ENCODE data around the gene AMPH.

AMPH gene

DNA sequence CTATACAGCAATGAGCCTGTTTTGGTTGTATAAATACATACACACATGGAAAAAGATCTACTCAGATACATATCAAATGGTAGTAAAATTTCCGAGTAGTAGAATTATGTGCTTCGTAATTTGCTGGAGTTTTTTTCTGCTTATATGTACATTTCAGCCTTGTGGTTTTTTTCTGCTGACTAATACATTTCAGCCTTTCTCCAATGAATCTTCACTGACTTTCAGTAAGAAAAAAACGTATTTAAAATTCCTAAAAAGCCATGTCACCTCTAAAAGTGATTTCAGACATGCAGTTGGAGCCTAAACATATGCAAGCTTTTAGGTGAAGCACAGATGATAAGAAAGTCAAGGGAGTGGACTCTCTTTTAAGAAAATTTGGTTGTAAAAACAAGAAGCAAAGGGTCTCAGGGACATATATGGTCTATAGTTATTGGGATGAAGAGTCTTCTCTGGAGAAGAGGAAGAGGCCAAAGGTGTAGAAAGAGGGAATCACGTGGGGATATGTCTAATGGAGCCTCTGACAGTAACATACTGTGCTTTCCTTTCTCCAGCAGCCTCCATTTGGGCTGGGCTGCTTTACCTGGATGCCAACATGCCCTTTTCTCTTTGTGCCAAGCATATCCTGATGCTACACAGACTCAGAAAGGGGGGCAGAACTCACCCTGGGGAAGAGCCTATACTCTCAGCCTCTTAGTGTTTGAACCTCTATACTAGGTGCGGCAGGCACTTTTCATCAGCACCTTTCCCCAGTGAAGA lies 2.4 kb downstream of the AMPH start:
- TF ChIP-seq TAF1 (IDR thresholded peaks at IDR 0.05; ENCODE audit: low read depth, low read length) (no peak), POLR2AphosphoS5 (IDR thresholded peaks at IDR 0.05; ENCODE audit: low read depth, low read length) (no peak), POU2F2 (IDR thresholded peaks at IDR 0.05; ENCODE audit: low read depth, low read length) (no peak)
- DNase-seq (ENCODE audit: insufficient read length, low spot score): no peak
- no peak for FAIRE-seq

- no peak for FAIRE-seq
- DNase-seq (ENCODE audit: insufficient read length, low spot score): no peak
- no peak for TF ChIP-seq POLR2A (IDR thresholded peaks at IDR 0.05; ENCODE audit: low read depth, low read length)
- TF ChIP-seq POLR2AphosphoS5 (IDR thresholded peaks at IDR 0.05; ENCODE audit: low read depth, low read length): no peak
- TF ChIP-seq SPI1 (IDR thresholded peaks at IDR 0.05; ENCODE audit: low read depth, low read length): no peak
- TF ChIP-seq POU2F2 (IDR thresholded peaks at IDR 0.05; ENCODE audit: low read depth, low read length): no peak
- no peak for TF ChIP-seq PAX5 (IDR thresholded peaks at IDR 0.05; ENCODE audit: insufficient read depth, low read length, severe bottlenecking)
- TF ChIP-seq TAF1 (IDR thresholded peaks at IDR 0.05; ENCODE audit: low read depth, low read length): no peak
Measured at GRCh38 chr7:38625866-38626265, 5.3 kb downstream of the AMPH start.

GRCh38 chr7:38615665-38616064 lies 15.5 kb downstream of the AMPH start:
- TF ChIP-seq PAX5 (IDR thresholded peaks at IDR 0.05; ENCODE audit: insufficient read depth, low read length, severe bottlenecking): no peak
- no peak for TF ChIP-seq TAF1 (IDR thresholded peaks at IDR 0.05; ENCODE audit: low read depth, low read length)
- no peak for TF ChIP-seq POLR2A (IDR thresholded peaks at IDR 0.05; ENCODE audit: low read depth, low read length)
- TF ChIP-seq SPI1 (IDR thresholded peaks at IDR 0.05; ENCODE audit: low read depth, low read length): no peak
- TF ChIP-seq POLR2AphosphoS5 (IDR thresholded peaks at IDR 0.05; ENCODE audit: low read depth, low read length): no peak
- TF ChIP-seq POU2F2 (IDR thresholded peaks at IDR 0.05; ENCODE audit: low read depth, low read length): no peak
- FAIRE-seq: no peak
- DNase-seq (ENCODE audit: insufficient read length, low spot score): no peak

- no peak for DNase-seq (ENCODE audit: insufficient read length, low spot score)
- TF ChIP-seq POLR2AphosphoS5 (IDR thresholded peaks at IDR 0.05; ENCODE audit: low read depth, low read length) (no peak), PAX5 (IDR thresholded peaks at IDR 0.05; ENCODE audit: insufficient read depth, low read length, severe bottlenecking) (no peak)
- FAIRE-seq: no peak
Measured at GRCh38 chr7:38607466-38607865, 23.7 kb downstream of the AMPH start.

- TF ChIP-seq PAX5 (IDR thresholded peaks at IDR 0.05; ENCODE audit: insufficient read depth, low read length, severe bottlenecking) (no peak), POU2F2 (IDR thresholded peaks at IDR 0.05; ENCODE audit: low read depth, low read length) (no peak), POLR2A (IDR thresholded peaks at IDR 0.05; ENCODE audit: low read depth, low read length) (no peak), SPI1 (IDR thresholded peaks at IDR 0.05; ENCODE audit: low read depth, low read length) (no peak), TAF1 (IDR thresholded peaks at IDR 0.05; ENCODE audit: low read depth, low read length) (no peak)
- DNase-seq (ENCODE audit: insufficient read length, low spot score) (no peak), FAIRE-seq (no peak)
Measured at GRCh38 chr7:38600741-38601140, 30.4 kb downstream of the AMPH start.

DNA sequence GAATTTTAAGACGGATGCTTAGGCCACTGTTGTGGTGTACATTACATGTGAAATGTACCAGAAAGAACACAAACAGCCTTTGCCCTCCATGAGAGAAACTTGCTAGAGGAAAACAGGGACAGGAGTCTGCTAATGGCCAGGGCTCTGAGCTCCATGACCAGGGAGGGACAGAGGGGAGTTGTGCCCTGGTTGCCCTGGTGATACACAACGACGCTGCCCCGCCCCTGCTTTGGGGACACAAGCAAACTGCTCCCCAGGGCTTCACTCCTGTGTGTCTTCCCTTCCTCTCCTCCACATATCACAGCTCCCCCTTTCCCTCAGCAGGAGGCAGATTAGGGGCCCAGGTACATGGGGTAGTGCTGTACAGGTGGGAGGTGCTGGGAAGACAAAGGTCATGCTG lies 36.2 kb downstream of the AMPH start:
- no peak for TF ChIP-seq PAX5 (IDR thresholded peaks at IDR 0.05; ENCODE audit: insufficient read depth, low read length, severe bottlenecking)
- TF ChIP-seq POU2F2 (IDR thresholded peaks at IDR 0.05; ENCODE audit: low read depth, low read length): no peak
- TF ChIP-seq POLR2A (IDR thresholded peaks at IDR 0.05; ENCODE audit: low read depth, low read length): no peak
- TF ChIP-seq TAF1 (IDR thresholded peaks at IDR 0.05; ENCODE audit: low read depth, low read length): no peak
- no peak for TF ChIP-seq POLR2AphosphoS5 (IDR thresholded peaks at IDR 0.05; ENCODE audit: low read depth, low read length)
- no peak for TF ChIP-seq SPI1 (IDR thresholded peaks at IDR 0.05; ENCODE audit: low read depth, low read length)
- no peak for FAIRE-seq
- no peak for DNase-seq (ENCODE audit: insufficient read length, low spot score)

GRCh38 chr7:38592737-38593288 lies 38.4 kb downstream of the AMPH start:
- TF ChIP-seq SPI1 (IDR thresholded peaks at IDR 0.05; ENCODE audit: low read depth, low read length) (no peak), POLR2A (IDR thresholded peaks at IDR 0.05; ENCODE audit: low read depth, low read length) (no peak)
- no peak for FAIRE-seq
- DNase-seq (ENCODE audit: insufficient read length, low spot score): no peak

- FAIRE-seq: no peak
- DNase-seq (ENCODE audit: insufficient read length, low spot score): no peak
- TF ChIP-seq PAX5 (IDR thresholded peaks at IDR 0.05; ENCODE audit: insufficient read depth, low read length, severe bottlenecking): no peak
- no peak for TF ChIP-seq SPI1 (IDR thresholded peaks at IDR 0.05; ENCODE audit: low read depth, low read length)
- no peak for TF ChIP-seq POLR2AphosphoS5 (IDR thresholded peaks at IDR 0.05; ENCODE audit: low read depth, low read length)
- no peak for TF ChIP-seq POLR2A (IDR thresholded peaks at IDR 0.05; ENCODE audit: low read depth, low read length)
- no peak for TF ChIP-seq POU2F2 (IDR thresholded peaks at IDR 0.05; ENCODE audit: low read depth, low read length)
- TF ChIP-seq TAF1 (IDR thresholded peaks at IDR 0.05; ENCODE audit: low read depth, low read length): no peak
Measured at GRCh38 chr7:38585572-38586354, 45.4 kb downstream of the AMPH start.

DNA sequence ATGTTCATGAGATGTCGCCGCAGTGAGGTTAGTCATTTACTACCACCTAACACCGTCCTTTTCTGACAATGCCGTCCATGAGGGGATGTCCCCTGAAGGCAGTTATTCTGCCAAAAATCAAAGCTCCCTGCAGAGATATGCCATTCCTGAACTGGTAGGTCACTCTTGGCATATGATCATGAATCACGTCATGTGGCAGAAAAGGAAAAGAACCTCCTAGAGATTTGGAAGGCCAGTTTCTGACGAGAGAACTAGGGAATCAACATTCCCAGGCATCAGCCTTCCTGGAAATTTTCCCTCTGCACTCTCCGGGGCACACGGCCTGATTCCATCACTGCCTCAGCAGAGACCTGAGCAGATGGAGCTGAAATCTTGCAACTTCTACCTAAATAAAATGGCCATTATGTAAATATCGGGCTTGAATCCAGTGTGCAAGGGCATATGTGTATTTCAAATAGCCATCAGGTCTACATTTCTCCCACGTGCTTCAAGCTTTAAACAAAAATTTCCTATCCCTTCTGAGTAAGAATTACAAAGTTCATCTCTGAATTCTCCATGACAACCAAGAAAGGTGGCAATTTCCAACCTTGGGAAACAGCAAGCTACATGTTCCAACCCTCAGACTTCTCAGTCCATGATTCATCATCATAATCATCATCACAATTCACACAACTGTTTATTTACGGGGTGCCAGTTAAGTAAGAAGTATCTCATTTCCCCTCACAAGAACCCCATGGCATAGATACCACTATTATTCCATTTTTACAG lies 46.5 kb downstream of the AMPH start:
- DNase-seq (ENCODE audit: insufficient read length, low spot score) (no peak), FAIRE-seq (no peak)

More for the DNA sequence above, 46.5 kb downstream of the AMPH start:
- TF ChIP-seq TAF1 (IDR thresholded peaks at IDR 0.05; ENCODE audit: low read depth, low read length) (no peak), SPI1 (IDR thresholded peaks at IDR 0.05; ENCODE audit: low read depth, low read length) (no peak), POU2F2 (IDR thresholded peaks at IDR 0.05; ENCODE audit: low read depth, low read length) (no peak), PAX5 (IDR thresholded peaks at IDR 0.05; ENCODE audit: insufficient read depth, low read length, severe bottlenecking) (no peak), POLR2A (IDR thresholded peaks at IDR 0.05; ENCODE audit: low read depth, low read length) (no peak), POLR2AphosphoS5 (IDR thresholded peaks at IDR 0.05; ENCODE audit: low read depth, low read length) (no peak)

All from GM12891 (cell line).